Fibroblast of skin of left quadriceps (primary cell): Measurements from ENCODE around the gene AP1B1.
"Not testable (repeated sequence)": the region's sequence is repeated elsewhere in the genome, so short reads cannot be mapped to it uniquely, and the experiment has no call there.

ENCODE experiments used
- DNase-seq, 2 experiments: peaks; one replicate each; pipeline ENCODE4 v3.0.0-alpha.2; 2013; ENCODE audit warnings: low read depth in 2 of 2

The AP1B1 gene

GRCh38 chr22:29386708-29387107, 1.7 kb downstream of the AP1B1 start:
- no peak for DNase-seq

- no peak for DNase-seq
Measured at GRCh38 chr22:29385748-29386147, 2.6 kb downstream of the AP1B1 start.

GRCh38 chr22:29385151-29385704, 3.1 kb downstream of the AP1B1 start:
- no peak for DNase-seq

- no peak for DNase-seq
Measured at GRCh38 chr22:29383740-29384139, 4.6 kb downstream of the AP1B1 start.

GRCh38 chr22:29382580-29383302, 5.6 kb downstream of the AP1B1 start:
- no peak for DNase-seq

GRCh38 chr22:29380856-29381255, 7.5 kb downstream of the AP1B1 start:
- DNase-seq, result no peak

- DNase-seq, result no peak
Measured at GRCh38 chr22:29380032-29380781, 8.2 kb downstream of the AP1B1 start.

GRCh38 chr22:29379258-29379657, 9.1 kb downstream of the AP1B1 start:
- no peak for DNase-seq

GRCh38 chr22:29377979-29378378, 10.4 kb downstream of the AP1B1 start:
- no peak for DNase-seq

GRCh38 chr22:29376705-29377104, 11.7 kb downstream of the AP1B1 start:
- DNase-seq, result not testable (repeated sequence)

GRCh38 chr22:29375398-29376076, 12.8 kb downstream of the AP1B1 start:
- no peak for DNase-seq

GRCh38 chr22:29374806-29375205, 13.6 kb downstream of the AP1B1 start:
- DNase-seq, result not testable (repeated sequence)

- DNase-seq, result no peak
Measured at GRCh38 chr22:29374401-29374800, 14.0 kb downstream of the AP1B1 start.

- DNase-seq, result no peak
Measured at GRCh38 chr22:29370537-29370936, 17.8 kb downstream of the AP1B1 start.

- DNase-seq, result peak; percentile 11 to 12
Measured at GRCh38 chr22:29369460-29369859, 18.9 kb downstream of the AP1B1 start.

GRCh38 chr22:29359469-29359868, 28.9 kb downstream of the AP1B1 start:
- peak; percentile 19 to 27 for DNase-seq

- DNase-seq, result not testable (repeated sequence)
Measured at GRCh38 chr22:29357193-29357890, 31.0 kb downstream of the AP1B1 start.

- DNase-seq, result no peak
Measured at GRCh38 chr22:29353860-29354259, 34.5 kb downstream of the AP1B1 start.

- DNase-seq, result no peak
Measured at GRCh38 chr22:29353286-29353685, 35.1 kb downstream of the AP1B1 start.

GRCh38 chr22:29352778-29353177, 35.6 kb downstream of the AP1B1 start:
- no peak for DNase-seq

GRCh38 chr22:29351891-29352290, 36.5 kb downstream of the AP1B1 start:
- no peak for DNase-seq

- DNase-seq, result no peak
Measured at GRCh38 chr22:29351042-29351441, 37.3 kb downstream of the AP1B1 start.
